Loucy (cell line): Measurements from ENCODE around the gene CIITA.

Experiments used
- CTCF ChIP-seq: fragments of 200-600 bp; sonication (generic); conservative IDR thresholded peaks from 2 replicates; pipeline ENCODE4 v1.5.1; 2014; ENCODE audit warnings: mild to moderate bottlenecking, antibody characterized with exemption, low read length
- EZH2phosphoT487 ChIP-seq: fragments of 200-600 bp; IDR thresholded peaks from 2 replicates; pipeline ENCODE4 v1.6.1; 2018; ENCODE audit warnings: antibody characterized with exemption, mild to moderate bottlenecking, moderate library complexity, borderline replicate concordance

DNA sequence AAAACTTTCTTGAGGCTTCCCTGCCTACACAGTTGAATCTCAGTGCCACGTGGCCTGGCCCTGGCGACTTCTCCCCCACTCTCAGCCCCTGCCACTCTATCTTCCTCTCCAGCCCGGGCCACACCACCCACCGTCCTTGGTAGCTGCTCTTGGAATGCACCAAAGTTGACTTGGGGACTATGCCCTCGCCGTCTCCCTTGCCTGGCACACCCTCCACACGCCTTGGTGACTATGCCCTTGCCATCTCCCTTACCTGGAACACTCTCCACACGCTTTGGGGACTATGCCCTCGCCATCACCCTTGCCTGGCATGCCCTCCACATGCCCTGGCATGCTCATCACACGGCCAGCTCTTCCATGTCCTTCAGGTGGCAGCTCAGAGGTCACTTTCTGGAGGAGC lies 42.9 kb upstream of the CIITA start:
- TF ChIP-seq CTCF (no peak), EZH2phosphoT487 (no peak)
